HepG2 (cell line): ENCODE data around the gene PTPRU. TPM values are rescaled to one million over a fixed set of nuclear protein-coding genes. Genes with fewer than 3 reads are reported as not detected.

Source experiments
- ATAC-seq: fragments of 200-7000 bp; cut with Tn5 transposase; 3 replicates; pipeline ENCODE4 v1.9.1; 2020; ENCODE audit warnings: mild to moderate bottlenecking, moderate library complexity
- BruUV-seq: library from RNA; stranded (reverse); fragments of 400-500 nt; replicated peaks from 2 replicates; lab custom pipeline; 2021; lab: Mats Ljungman, UMichigan
- CTCF ChIA-PET: fragments of 300-600 bp; formaldehyde crosslinking; extraction: SDS; loops from one replicate; lab custom pipeline; 2021; ENCODE audit warnings: low total read pairs, inconsistent platforms, low intra/inter-chr PET ratio; lab: Yijun Ruan, JAX
- POLR2A ChIA-PET: fragments of 350-600 bp; sonication (Branson Sonifier 250); formaldehyde crosslinking; loops from one replicate; lab custom pipeline; 2020; ENCODE audit warnings: antibody characterized with exemption, inconsistent platforms; lab: Yijun Ruan, JAX
- DNase-seq: peaks from one replicate; pipeline ENCODE4 v3.0.0-alpha.2; 2015; ENCODE audit warnings: low spot score
- FAIRE-seq: peaks from 3 replicates; lab custom pipeline; 2011; peaks lifted over from hg19 to GRCh38; lab: Jason Lieb, UNC
- H2AFZ ChIP-seq: one replicate; pipeline ENCODE4 v1.6.1; 2011; ENCODE audit warnings: low read length, inconsistent platforms
- H3K27ac ChIP-seq: fragments of 300-600 bp; 3 replicates; pipeline ENCODE4 v1.8.0; 2011; ENCODE audit warnings: mixed run types, mild to moderate bottlenecking, mixed read lengths, low read length, inconsistent platforms; ENCODE audit not compliant: insufficient read depth; ENCODE audit errors: extremely low read length
- H3K27me3 ChIP-seq, 2 experiments: fragments of 200-600 bp in 1 of 2; 2 replicates in 1 of 2; 3 replicates in 1 of 2; pipeline versions ENCODE4 v1.6.0 to v1.8.0; 2011; ENCODE audit warnings: low read length in 2 of 2, mild to moderate bottlenecking in 2 of 2, moderate library complexity in 2 of 2, inconsistent platforms in 1 of 2; ENCODE audit not compliant: insufficient read depth in 2 of 2, control insufficient read depth in 1 of 2
- H3K36me3 ChIP-seq, 2 experiments: fragments of 200-600 bp in 1 of 2; replicated peaks in 1 of 2; 2 replicates in 1 of 2; 3 replicates in 1 of 2; pipeline versions ENCODE4 v1.5.1 to v1.8.0; 2011; ENCODE audit warnings: low read length in 2 of 2, inconsistent platforms in 1 of 2; ENCODE audit not compliant: insufficient read depth in 2 of 2, control insufficient read depth in 1 of 2
- H3K4me1 ChIP-seq: 2 replicates; pipeline ENCODE4 v1.5.1; 2012; ENCODE audit warnings: low read length, inconsistent platforms; ENCODE audit not compliant: insufficient read depth
- H3K4me2 ChIP-seq: 2 replicates; pipeline ENCODE4 v1.6.0; 2011; ENCODE audit warnings: low read depth, low read length, inconsistent platforms
- H3K4me3 ChIP-seq, 3 experiments: fragments of 200-600 bp in 1 of 3; sonication (generic), shearing (Covaris generic) in 1 of 3; replicated peaks in 1 of 3; 2 replicates each; pipeline ENCODE4 v1.5.1; 2011 to 2016; ENCODE audit warnings: low read length in 3 of 3, inconsistent platforms in 2 of 3, low read depth in 2 of 3, mild to moderate bottlenecking in 2 of 3, control low read depth in 1 of 3, mixed read lengths in 1 of 3; ENCODE audit not compliant: insufficient read depth in 1 of 3
- H3K79me2 ChIP-seq: one replicate; pipeline ENCODE4 v1.6.1; 2011; ENCODE audit warnings: low read length, inconsistent platforms; ENCODE audit not compliant: insufficient read depth
- H3K9ac ChIP-seq: 2 replicates; pipeline ENCODE4 v1.6.0; 2011; ENCODE audit warnings: mild to moderate bottlenecking, low read depth, low read length, inconsistent platforms; ENCODE audit not compliant: insufficient read depth
- H3K9me3 ChIP-seq: 2 replicates; pipeline ENCODE4 v1.5.1; 2012; ENCODE audit warnings: mild to moderate bottlenecking, low read length
- H4K20me1 ChIP-seq: 2 replicates; pipeline ENCODE4 v1.6.0; 2011; ENCODE audit warnings: inconsistent platforms, mild to moderate bottlenecking, low read length, moderate library complexity; ENCODE audit not compliant: insufficient read depth
- SOX6 ChIP-seq, 2 experiments: fragments of 450-650 bp in 1 of 2; sonication (generic) in 1 of 2; formaldehyde crosslinking in 1 of 2; IDR thresholded peaks; 2 replicates each; pipeline versions ENCODE4 v1.4.0 to v1.6.1; 2017 to 2020; ENCODE audit warnings: antibody characterized with exemption in 1 of 2, mild to moderate bottlenecking in 1 of 2, missing genetic modification reagents in 1 of 2
- ZMYM3 ChIP-seq: sonication (generic); formaldehyde crosslinking; IDR thresholded peaks from 2 replicates; pipeline ENCODE4 v1.5.1; 2020; ENCODE audit warnings: mild to moderate bottlenecking, missing genetic modification reagents
- ZNF17 ChIP-seq: sonication (generic); formaldehyde crosslinking; IDR thresholded peaks from 2 replicates; pipeline ENCODE4 v1.5.0; 2020; ENCODE audit warnings: mild to moderate bottlenecking, missing genetic modification reagents
- ZNF317 ChIP-seq: sonication (generic); formaldehyde crosslinking; IDR thresholded peaks from 2 replicates; pipeline ENCODE4 v1.5.0; 2020; ENCODE audit warnings: mild to moderate bottlenecking, missing genetic modification reagents
- ZNF562 ChIP-seq: sonication (generic); formaldehyde crosslinking; IDR thresholded peaks from 2 replicates; pipeline ENCODE4 v1.8.0; 2022; ENCODE audit warnings: missing genetic modification reagents, borderline replicate concordance
- ZNF589 ChIP-seq: sonication (generic); formaldehyde crosslinking; conservative IDR thresholded peaks from 2 replicates; pipeline ENCODE4 v1.8.0; 2022; ENCODE audit warnings: mild to moderate bottlenecking, moderate library complexity, missing genetic modification reagents
- ZNF768 ChIP-seq: sonication (generic); formaldehyde crosslinking; IDR thresholded peaks from 2 replicates; pipeline ENCODE4 v1.4.0; 2020; ENCODE audit warnings: missing genetic modification reagents
- WGBS: methylation state at CpG from one replicate; pipeline ENCODE4 v1.1.6; 2017; ENCODE audit warnings: low lambda C conversion rate; 5-methylcytosine and 5-hydroxymethylcytosine counted together
- in situ Hi-C: cut with HindIII; loops from 2 replicates; pipeline ENCODE4 v1.10.0; 2017; ENCODE audit warnings: low pct_unique_long_range_greater_than_20kb; ENCODE audit not compliant: extremely low pct_ligation_motif_present
- intact Hi-C: fragments of 100-400 bp; cut with micrococcal nuclease; formaldehyde crosslinking; loops from one replicate; pipeline ENCODE4 v1.10.0; 2022; ENCODE audit not compliant: unreplicated experiment
- polyA plus RNA-seq, 8 experiments: library from polyadenylated mRNA; depleted of rRNA in 3 of 8; stranded (reverse) in 7 of 8; unstranded in 1 of 8; fragments of >200 nt; fragmentation: Illumina TruSeq in 4 of 8; extraction: Trizol in 4 of 8; gene quantifications; 2 replicates each; pipeline versions ENCODE4 v1.2.1 to v1.2.3, GENCODE V29; 2011 to 2016; ENCODE audit warnings: low read depth in 4 of 8, missing spikeins in 1 of 8, mixed read lengths in 1 of 8; ENCODE audit not compliant: insufficient read depth in 1 of 8
- total RNA-seq, 5 experiments: library from RNA; depleted of rRNA; stranded (reverse); fragments of >200 nt; fragmentation: Illumina TruSeq; extraction: Trizol; gene quantifications; 2 replicates each; pipeline ENCODE4 v1.2.3, GENCODE V29; 2016; ENCODE audit warnings: low read depth in 1 of 5
- TF ChIP-seq, protein P1 (sequence below): sonication (generic); formaldehyde crosslinking; IDR thresholded peaks from 2 replicates; pipeline ENCODE4 v1.5.0; 2020; ENCODE audit warnings: mild to moderate bottlenecking, missing genetic modification reagents

Gene PTPRU
- total and polyA plus RNA-seq, 2 of the 13 experiments (the other 11 are each of a cell fraction or from before 2014, with no cell fraction given): 21.6 to 22.3 TPM

DNA sequence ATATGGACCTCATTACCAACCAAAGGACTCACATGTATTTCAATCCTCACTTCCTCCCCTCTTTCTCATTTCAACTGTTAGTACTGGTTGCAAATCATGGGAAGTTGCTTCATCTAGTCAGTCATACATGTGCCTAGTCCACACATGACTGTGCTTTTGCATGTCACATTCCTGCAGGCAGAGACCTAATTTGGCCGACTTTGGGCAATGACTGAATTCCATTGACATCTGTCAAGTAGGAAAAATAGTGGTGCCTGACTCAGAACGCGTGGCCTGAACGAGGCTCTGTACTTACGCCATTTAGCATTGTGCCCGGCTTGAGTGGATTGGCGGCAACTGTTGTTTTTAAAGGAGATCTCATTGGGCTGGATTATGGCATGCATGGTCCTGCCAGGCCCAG lies 18.0 kb downstream of the PTPRU start (continued):
- TF ChIP-seq, protein P1, sequence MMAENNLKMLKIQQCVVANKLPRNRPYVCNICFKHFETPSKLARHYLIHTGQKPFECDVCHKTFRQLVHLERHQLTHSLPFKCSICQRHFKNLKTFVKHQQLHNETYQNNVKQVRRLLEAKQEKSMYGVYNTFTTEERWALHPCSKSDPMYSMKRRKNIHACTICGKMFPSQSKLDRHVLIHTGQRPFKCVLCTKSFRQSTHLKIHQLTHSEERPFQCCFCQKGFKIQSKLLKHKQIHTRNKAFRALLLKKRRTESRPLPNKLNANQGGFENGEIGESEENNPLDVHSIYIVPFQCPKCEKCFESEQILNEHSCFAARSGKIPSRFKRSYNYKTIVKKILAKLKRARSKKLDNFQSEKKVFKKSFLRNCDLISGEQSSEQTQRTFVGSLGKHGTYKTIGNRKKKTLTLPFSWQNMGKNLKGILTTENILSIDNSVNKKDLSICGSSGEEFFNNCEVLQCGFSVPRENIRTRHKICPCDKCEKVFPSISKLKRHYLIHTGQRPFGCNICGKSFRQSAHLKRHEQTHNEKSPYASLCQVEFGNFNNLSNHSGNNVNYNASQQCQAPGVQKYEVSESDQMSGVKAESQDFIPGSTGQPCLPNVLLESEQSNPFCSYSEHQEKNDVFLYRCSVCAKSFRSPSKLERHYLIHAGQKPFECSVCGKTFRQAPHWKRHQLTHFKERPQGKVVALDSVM: no peak
- TF ChIP-seq ZNF589 (no peak), SOX6 (IDR thresholded peaks at IDR 0.05) (no peak), SOX6 (CRISPR knock-in tag; IDR thresholded peaks at IDR 0.05) (no peak)

DNA sequence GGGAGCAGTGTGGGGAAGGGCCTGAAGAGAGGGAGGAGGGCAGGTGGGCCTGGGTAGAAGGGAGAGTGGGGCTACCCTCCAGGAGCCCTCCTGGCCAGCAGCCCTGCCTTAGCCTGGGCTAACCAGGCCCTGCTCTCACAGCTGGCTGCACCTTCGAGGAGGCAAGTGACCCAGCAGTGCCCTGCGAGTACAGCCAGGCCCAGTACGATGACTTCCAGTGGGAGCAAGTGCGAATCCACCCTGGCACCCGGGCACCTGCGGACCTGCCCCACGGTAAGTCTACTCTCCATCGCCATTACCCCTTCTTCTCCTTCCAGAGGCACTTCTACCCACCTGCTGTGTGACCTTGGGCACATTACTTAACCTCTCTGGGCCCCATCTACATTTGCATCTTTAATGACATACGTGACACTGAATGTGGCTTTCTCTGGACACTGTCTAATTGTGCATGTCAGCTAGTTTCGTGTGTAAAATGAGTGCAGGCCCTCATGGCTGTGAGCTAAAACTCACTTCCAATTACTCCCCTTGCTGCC lies 18.9 kb downstream of the PTPRU start:
- H3K36me3 ChIP-seq: peaks cover 4 to 6% of the 10 kb centered on the region in 2 experiments; a peak in 1 of 5 replicates
- no peak overlapping the region for H3K4me2 ChIP-seq
- H3K4me1 ChIP-seq: peaks cover 7% of the 10 kb centered on the region; the same call in 1 of the 2 replicates
- no peak for TF ChIP-seq ZNF562 (CRISPR knock-in tag)
- no peak for TF ChIP-seq ZNF317 (CRISPR knock-in tag)
- peak; percentile 97 for TF ChIP-seq ZNF768
- TF ChIP-seq ZMYM3 (CRISPR knock-in tag): peak; percentile 46; the same call in 1 of the 2 replicates
- TF ChIP-seq ZNF17 (CRISPR knock-in tag): no peak
- H3K4me3 ChIP-seq: no peak overlapping the region
- no peak overlapping the region for H3K9ac ChIP-seq
- no peak overlapping the region for H3K27ac ChIP-seq
- BruUV-seq: no TSS peak
- ChIA-PET CTCF (no interaction called here), POLR2A (no interaction called here)
- intact Hi-C loops: no loop called here
- ATAC-seq (no peak), DNase-seq (no peak), FAIRE-seq (no peak)
- no peaks in the 10 kb centered on the region for H3K27me3 ChIP-seq
- peaks cover 3% of the 10 kb centered on the region for H3K79me2 ChIP-seq
- in situ Hi-C loops: no loop called here
- 98% methylated on average over 9 of the region's 10 CpGs for WGBS
- H2AFZ ChIP-seq: no peak overlapping the region
- H3K9me3 ChIP-seq: no peaks in the 10 kb centered on the region
- H4K20me1 ChIP-seq: peaks cover 5% of the 10 kb centered on the region; the same call in 1 of the 2 replicates
